ENCODE data around the gene SS18L1. TPM values are rescaled to one million over a fixed set of nuclear protein-coding genes. Genes with fewer than 3 reads are reported as not detected.

The SS18L1 gene
- total and polyA plus RNA-seq, 2 experiments from 2014 or later: 6.5 to 32.6 TPM

GRCh38 chr20:62147125-62147524 lies 3.6 kb downstream of the SS18L1 start (continued):
- TF ChIP-seq ZNF462 (CRISPR knock-in tag; IDR thresholded peaks at IDR 0.05) (no peak), STAT1 (IDR thresholded peaks at IDR 0.05; ENCODE audit: unreplicated experiment) (no peak), ZNF114 (CRISPR knock-in tag; IDR thresholded peaks at IDR 0.05) (no peak), NANOG (IDR thresholded peaks at IDR 0.05; ENCODE audit: borderline replicate concordance) (no peak)
- TF ChIP-seq, protein P1, sequence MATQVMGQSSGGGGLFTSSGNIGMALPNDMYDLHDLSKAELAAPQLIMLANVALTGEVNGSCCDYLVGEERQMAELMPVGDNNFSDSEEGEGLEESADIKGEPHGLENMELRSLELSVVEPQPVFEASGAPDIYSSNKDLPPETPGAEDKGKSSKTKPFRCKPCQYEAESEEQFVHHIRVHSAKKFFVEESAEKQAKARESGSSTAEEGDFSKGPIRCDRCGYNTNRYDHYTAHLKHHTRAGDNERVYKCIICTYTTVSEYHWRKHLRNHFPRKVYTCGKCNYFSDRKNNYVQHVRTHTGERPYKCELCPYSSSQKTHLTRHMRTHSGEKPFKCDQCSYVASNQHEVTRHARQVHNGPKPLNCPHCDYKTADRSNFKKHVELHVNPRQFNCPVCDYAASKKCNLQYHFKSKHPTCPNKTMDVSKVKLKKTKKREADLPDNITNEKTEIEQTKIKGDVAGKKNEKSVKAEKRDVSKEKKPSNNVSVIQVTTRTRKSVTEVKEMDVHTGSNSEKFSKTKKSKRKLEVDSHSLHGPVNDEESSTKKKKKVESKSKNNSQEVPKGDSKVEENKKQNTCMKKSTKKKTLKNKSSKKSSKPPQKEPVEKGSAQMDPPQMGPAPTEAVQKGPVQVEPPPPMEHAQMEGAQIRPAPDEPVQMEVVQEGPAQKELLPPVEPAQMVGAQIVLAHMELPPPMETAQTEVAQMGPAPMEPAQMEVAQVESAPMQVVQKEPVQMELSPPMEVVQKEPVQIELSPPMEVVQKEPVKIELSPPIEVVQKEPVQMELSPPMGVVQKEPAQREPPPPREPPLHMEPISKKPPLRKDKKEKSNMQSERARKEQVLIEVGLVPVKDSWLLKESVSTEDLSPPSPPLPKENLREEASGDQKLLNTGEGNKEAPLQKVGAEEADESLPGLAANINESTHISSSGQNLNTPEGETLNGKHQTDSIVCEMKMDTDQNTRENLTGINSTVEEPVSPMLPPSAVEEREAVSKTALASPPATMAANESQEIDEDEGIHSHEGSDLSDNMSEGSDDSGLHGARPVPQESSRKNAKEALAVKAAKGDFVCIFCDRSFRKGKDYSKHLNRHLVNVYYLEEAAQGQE (IDR thresholded peaks at IDR 0.05; ENCODE audit: unreplicated experiment): no peak

DNA sequence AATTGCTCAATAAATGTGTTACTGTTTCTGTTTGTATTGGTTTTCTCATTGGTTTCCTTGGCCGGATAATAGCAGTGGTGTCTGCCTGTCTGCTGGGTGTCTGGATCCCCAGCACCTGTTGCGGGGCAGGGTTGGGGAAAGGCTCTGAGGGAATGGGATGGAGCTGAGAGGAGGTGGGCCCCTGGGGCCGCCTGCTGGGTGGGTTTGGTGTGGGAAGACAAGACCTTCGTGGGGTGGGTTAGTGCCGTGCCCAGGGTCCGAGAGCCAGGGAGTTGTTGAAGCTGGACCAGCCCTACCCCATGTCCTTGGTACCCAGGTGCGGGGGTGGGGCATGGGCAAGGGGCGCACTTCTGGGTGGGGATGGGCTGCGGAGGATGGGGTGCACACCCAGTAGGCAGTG lies 4.0 kb downstream of the SS18L1 start:
- no peak overlapping the region for H3K4me3 Mint-ChIP-seq
- peaks cover 44% of the 10 kb centered on the region for H3K4me1 Mint-ChIP-seq
- Histone ChIP-seq H3K4me2 (no peak overlapping the region), H3K36me3 (ENCODE audit: insufficient read depth) (no peaks in the 10 kb centered on the region), H3K79me2 (replicated peaks; ENCODE audit: insufficient read depth) (peaks cover 83% of the 10 kb centered on the region), H2AFZ (no peak overlapping the region), H3K27me3 (ENCODE audit: insufficient read depth) (no peaks in the 10 kb centered on the region), H3K27ac (ENCODE audit: low read depth) (no peak overlapping the region), H3K4me1 (ENCODE audit: insufficient read depth) (peaks cover 13% of the 10 kb centered on the region), H4K20me1 (replicated peaks; ENCODE audit: insufficient read depth) (peaks cover 28% of the 10 kb centered on the region), H3K9me2 (ENCODE audit: insufficient read depth) (no peaks in the 10 kb centered on the region), H3F3A (replicated peaks; ENCODE audit: low read depth) (peaks cover 6% of the 10 kb centered on the region; the same call in 1 of the 2 replicates), H3K4me3 (no peak overlapping the region)
- H3K27me3 Mint-ChIP-seq (ENCODE audit: insufficient read depth, low read depth, poor library complexity): peaks cover 21% of the 10 kb centered on the region
- no peak for DNase-seq (ENCODE audit: low spot score)
- H3K27ac Mint-ChIP-seq: no peak overlapping the region
- no peak for ATAC-seq
- no peaks in the 10 kb centered on the region; the same call in 2 of the 3 replicates for H3K9me3 Mint-ChIP-seq
- peaks cover 32% of the 10 kb centered on the region for H3K36me3 Mint-ChIP-seq (ENCODE audit: low read depth)
- no peak for TF ChIP-seq ZNF114 (CRISPR knock-in tag; IDR thresholded peaks at IDR 0.05)
- no peak for TF ChIP-seq STAT1 (IDR thresholded peaks at IDR 0.05; ENCODE audit: unreplicated experiment)
- TF ChIP-seq, protein P1 (IDR thresholded peaks at IDR 0.05; ENCODE audit: unreplicated experiment): no peak
- TF ChIP-seq ETS1 (IDR thresholded peaks at IDR 0.05): no peak
